CD4-positive, alpha-beta T cell treated with Interleukin-15 for 4 hours (primary cell): ENCODE measurements around the gene GOLPH3.
"Not testable (repeated sequence)": the region's sequence is repeated elsewhere in the genome, so short reads cannot be mapped to it uniquely, and the experiment has no call there.

Experiments used
- DNase-seq: peaks from one replicate; pipeline ENCODE4 v3.0.0-alpha.2; 2020; ENCODE audit warnings: low spot score

GOLPH3 gene

GRCh38 chr5:32174011-32174870 is at the start of gene GOLPH3:
Gene GOLPH3 (minus strand): TSS chr5:32174319. CDS start chr5:32174034, 285 bp downstream.
- peak; percentile 87 for DNase-seq

GRCh38 chr5:32222723-32223470 is 48.8 kb upstream of the GOLPH3 start:
- no peak for DNase-seq

GRCh38 chr5:32217886-32218396 is 43.8 kb upstream of the GOLPH3 start:
- no peak for DNase-seq

GRCh38 chr5:32214344-32214743 is 40.2 kb upstream of the GOLPH3 start:
- not testable (repeated sequence) for DNase-seq

GRCh38 chr5:32210151-32210550 is 36.0 kb upstream of the GOLPH3 start:
- no peak for DNase-seq

- not testable (repeated sequence) for DNase-seq
These were observed 34.7 kb upstream of the GOLPH3 start for GRCh38 chr5:32208837-32209236.

GRCh38 chr5:32207355-32207634 is 33.2 kb upstream of the GOLPH3 start:
- no peak for DNase-seq

- DNase-seq: no peak
These were observed 32.6 kb upstream of the GOLPH3 start for GRCh38 chr5:32206509-32207354.

- no peak for DNase-seq
These were observed 31.9 kb upstream of the GOLPH3 start for GRCh38 chr5:32206053-32206452.

- DNase-seq: no peak
These were observed 28.3 kb upstream of the GOLPH3 start for GRCh38 chr5:32202394-32202793.

GRCh38 chr5:32201122-32201753 is 27.1 kb upstream of the GOLPH3 start:
- no peak for DNase-seq

GRCh38 chr5:32197032-32197431 is 22.9 kb upstream of the GOLPH3 start:
- no peak for DNase-seq

- no peak for DNase-seq
These were observed 21.1 kb upstream of the GOLPH3 start for GRCh38 chr5:32195265-32195664.

- no peak for DNase-seq
These were observed 19.5 kb upstream of the GOLPH3 start for GRCh38 chr5:32193591-32193990.

GRCh38 chr5:32190095-32190494 is 16.0 kb upstream of the GOLPH3 start:
- no peak for DNase-seq

- DNase-seq: no peak
These were observed 13.6 kb upstream of the GOLPH3 start for GRCh38 chr5:32187675-32188074.

GRCh38 chr5:32182463-32183063 is 8.4 kb upstream of the GOLPH3 start:
- no peak for DNase-seq

GRCh38 chr5:32173267-32174010 is 680 bp downstream of the GOLPH3 start:
- peak; percentile 20 for DNase-seq

- peak; percentile 7 for DNase-seq
These were observed 1.2 kb downstream of the GOLPH3 start for GRCh38 chr5:32172923-32173266.

GRCh38 chr5:32172186-32172911 is 1.8 kb downstream of the GOLPH3 start:
- peak; percentile 7 for DNase-seq
